H1 (cell line): ENCODE results near the gene SELENOF.

ENCODE experiments used
- CHD2 ChIP-seq: IDR thresholded peaks from 2 replicates; pipeline ENCODE4 v1.6.1; 2012; ENCODE audit warnings: low read length, improper control_type of control experiment
- EZH2 ChIP-seq: fragments of 200-600 bp; sonication (generic); IDR thresholded peaks from 2 replicates; pipeline ENCODE4 v1.7.1; 2012; ENCODE audit warnings: low read depth, mild to moderate bottlenecking, moderate library complexity, low read length, inconsistent platforms; ENCODE audit not compliant: severe bottlenecking
- FOSL1 ChIP-seq: IDR thresholded peaks from 2 replicates; pipeline ENCODE4 v1.6.1; 2011; ENCODE audit warnings: mild to moderate bottlenecking, low read depth, low read length, moderate library complexity; ENCODE audit not compliant: insufficient read depth
- POLR2A ChIP-seq, 2 experiments: IDR thresholded peaks; 1 replicate in 1 of 2; 2 replicates in 1 of 2; pipeline ENCODE4 v1.6.1; 2011; ENCODE audit warnings: low read depth in 2 of 2, low read length in 2 of 2, mild to moderate bottlenecking in 2 of 2; ENCODE audit errors: control extremely low read depth in 1 of 2
- RNF2 ChIP-seq: fragments of 200-900, 300-1000 bp; sonication (generic); IDR thresholded peaks from 2 replicates; pipeline ENCODE4 v1.7.1; 2016; ENCODE audit warnings: borderline replicate concordance, low read depth, mild to moderate bottlenecking, antibody characterized with exemption, low read length; ENCODE audit not compliant: poor library complexity, severe bottlenecking; ENCODE audit errors: missing control alignments
- SIN3A ChIP-seq, 2 experiments: IDR thresholded peaks in 1 of 2; conservative IDR thresholded peaks in 1 of 2; 2 replicates each; pipeline ENCODE4 v1.6.1; 2011 to 2012; ENCODE audit warnings: low read length in 2 of 2, improper control_type of control experiment in 1 of 2, low read depth in 1 of 2, mild to moderate bottlenecking in 1 of 2
- SP1 ChIP-seq: IDR thresholded peaks from 2 replicates; pipeline ENCODE4 v1.6.1; 2011; ENCODE audit warnings: low read depth, low read length
- TF ChIP-seq, protein P1 (sequence below), 3 experiments: IDR thresholded peaks; 1 replicate in 2 of 3; 2 replicates in 1 of 3; pipeline versions ENCODE4 v1.5.1 to v1.6.1; 2011; ENCODE audit warnings: low read length in 3 of 3, mild to moderate bottlenecking in 3 of 3, inconsistent platforms in 2 of 3, low read depth in 1 of 3, moderate library complexity in 1 of 3; ENCODE audit not compliant: insufficient read depth in 1 of 3; ENCODE audit errors: control extremely low read depth in 1 of 3
- TF ChIP-seq, protein P2 (sequence below): IDR thresholded peaks from 2 replicates; pipeline ENCODE4 v1.6.1; 2012; ENCODE audit warnings: inconsistent platforms

DNA sequence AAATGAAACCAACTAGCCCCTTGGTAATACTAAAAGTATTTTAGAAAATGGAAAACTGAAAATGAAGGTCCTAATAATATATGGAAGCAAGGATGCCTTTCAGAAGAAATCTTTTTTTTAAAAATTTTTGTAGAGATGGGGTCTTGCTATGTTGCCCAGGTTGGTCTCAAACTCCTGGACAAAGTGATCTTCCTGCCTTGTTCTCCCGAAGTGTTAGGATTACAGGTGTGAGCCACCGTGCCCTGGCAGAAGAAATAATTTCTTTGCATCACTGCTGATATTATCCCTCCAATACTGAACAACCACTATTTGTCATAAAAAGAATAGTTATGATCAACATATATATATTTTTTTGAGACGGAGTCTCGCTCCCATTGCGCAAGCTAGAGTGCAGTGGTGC is 25.6 kb downstream of the SELENOF start:
- TF ChIP-seq POLR2A (IDR thresholded peaks at IDR 0.05; ENCODE audit: control extremely low read depth in 1 of 2, low read depth in 2 of 2, low read length in 2 of 2) = no peak
- TF ChIP-seq, protein P1, sequence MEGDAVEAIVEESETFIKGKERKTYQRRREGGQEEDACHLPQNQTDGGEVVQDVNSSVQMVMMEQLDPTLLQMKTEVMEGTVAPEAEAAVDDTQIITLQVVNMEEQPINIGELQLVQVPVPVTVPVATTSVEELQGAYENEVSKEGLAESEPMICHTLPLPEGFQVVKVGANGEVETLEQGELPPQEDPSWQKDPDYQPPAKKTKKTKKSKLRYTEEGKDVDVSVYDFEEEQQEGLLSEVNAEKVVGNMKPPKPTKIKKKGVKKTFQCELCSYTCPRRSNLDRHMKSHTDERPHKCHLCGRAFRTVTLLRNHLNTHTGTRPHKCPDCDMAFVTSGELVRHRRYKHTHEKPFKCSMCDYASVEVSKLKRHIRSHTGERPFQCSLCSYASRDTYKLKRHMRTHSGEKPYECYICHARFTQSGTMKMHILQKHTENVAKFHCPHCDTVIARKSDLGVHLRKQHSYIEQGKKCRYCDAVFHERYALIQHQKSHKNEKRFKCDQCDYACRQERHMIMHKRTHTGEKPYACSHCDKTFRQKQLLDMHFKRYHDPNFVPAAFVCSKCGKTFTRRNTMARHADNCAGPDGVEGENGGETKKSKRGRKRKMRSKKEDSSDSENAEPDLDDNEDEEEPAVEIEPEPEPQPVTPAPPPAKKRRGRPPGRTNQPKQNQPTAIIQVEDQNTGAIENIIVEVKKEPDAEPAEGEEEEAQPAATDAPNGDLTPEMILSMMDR (IDR thresholded peaks at IDR 0.05; ENCODE audit: control extremely low read depth in 1 of 3, insufficient read depth in 1 of 3, low read depth in 1 of 3, low read length in 3 of 3) = no peak
- no peak for TF ChIP-seq FOSL1
- no peak for TF ChIP-seq EZH2
- TF ChIP-seq SIN3A (conservative IDR thresholded peaks at IDR 0.05 in 1 of 2, IDR thresholded peaks at IDR 0.05 in 1 of 2; ENCODE audit: low read depth in 1 of 2, low read length in 2 of 2) = no peak
- TF ChIP-seq, protein P2, sequence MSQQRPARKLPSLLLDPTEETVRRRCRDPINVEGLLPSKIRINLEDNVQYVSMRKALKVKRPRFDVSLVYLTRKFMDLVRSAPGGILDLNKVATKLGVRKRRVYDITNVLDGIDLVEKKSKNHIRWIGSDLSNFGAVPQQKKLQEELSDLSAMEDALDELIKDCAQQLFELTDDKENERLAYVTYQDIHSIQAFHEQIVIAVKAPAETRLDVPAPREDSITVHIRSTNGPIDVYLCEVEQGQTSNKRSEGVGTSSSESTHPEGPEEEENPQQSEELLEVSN = no peak
- no peak for TF ChIP-seq RNF2
- TF ChIP-seq SP1 = no peak
- TF ChIP-seq CHD2 = no peak
